HL-60 (cell line): ENCODE results near the gene MAPK6.

ENCODE experiments used
- POLR2AphosphoS5 ChIP-seq: IDR thresholded peaks from 2 replicates; pipeline ENCODE4 v1.6.1; 2012; ENCODE audit warnings: low read depth
- TF ChIP-seq, protein P1 (sequence below): IDR thresholded peaks from one replicate; pipeline ENCODE4 v1.5.1; 2011; ENCODE audit warnings: low read length, control low read depth, inconsistent platforms; ENCODE audit not compliant: insufficient read depth
- TF ChIP-seq, protein P2 (sequence below): IDR thresholded peaks from 2 replicates; pipeline ENCODE4 v1.6.1; 2012; ENCODE audit warnings: low read depth; ENCODE audit not compliant: insufficient replicate concordance

DNA sequence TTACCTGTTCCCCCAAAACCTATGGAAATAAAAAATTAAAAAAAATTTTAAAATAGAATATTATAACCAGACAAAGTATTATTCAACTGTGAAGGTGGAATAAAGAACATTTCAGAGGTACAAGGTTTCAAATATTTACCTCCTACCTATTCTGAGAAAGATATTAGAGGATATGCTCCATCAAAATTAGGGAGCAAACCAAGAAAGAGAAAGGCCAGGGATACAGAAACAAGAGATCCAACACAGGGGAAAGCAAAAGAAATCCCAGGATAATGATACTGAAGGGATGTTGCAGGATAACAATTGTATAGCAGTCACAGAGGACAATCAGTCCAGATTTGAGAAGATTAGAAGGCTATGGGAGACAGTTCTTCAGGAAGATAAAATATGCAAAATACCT lies 71.2 kb downstream of the MAPK6 start:
- TF ChIP-seq, protein P1, sequence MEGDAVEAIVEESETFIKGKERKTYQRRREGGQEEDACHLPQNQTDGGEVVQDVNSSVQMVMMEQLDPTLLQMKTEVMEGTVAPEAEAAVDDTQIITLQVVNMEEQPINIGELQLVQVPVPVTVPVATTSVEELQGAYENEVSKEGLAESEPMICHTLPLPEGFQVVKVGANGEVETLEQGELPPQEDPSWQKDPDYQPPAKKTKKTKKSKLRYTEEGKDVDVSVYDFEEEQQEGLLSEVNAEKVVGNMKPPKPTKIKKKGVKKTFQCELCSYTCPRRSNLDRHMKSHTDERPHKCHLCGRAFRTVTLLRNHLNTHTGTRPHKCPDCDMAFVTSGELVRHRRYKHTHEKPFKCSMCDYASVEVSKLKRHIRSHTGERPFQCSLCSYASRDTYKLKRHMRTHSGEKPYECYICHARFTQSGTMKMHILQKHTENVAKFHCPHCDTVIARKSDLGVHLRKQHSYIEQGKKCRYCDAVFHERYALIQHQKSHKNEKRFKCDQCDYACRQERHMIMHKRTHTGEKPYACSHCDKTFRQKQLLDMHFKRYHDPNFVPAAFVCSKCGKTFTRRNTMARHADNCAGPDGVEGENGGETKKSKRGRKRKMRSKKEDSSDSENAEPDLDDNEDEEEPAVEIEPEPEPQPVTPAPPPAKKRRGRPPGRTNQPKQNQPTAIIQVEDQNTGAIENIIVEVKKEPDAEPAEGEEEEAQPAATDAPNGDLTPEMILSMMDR, result no peak
- TF ChIP-seq, protein P2, sequence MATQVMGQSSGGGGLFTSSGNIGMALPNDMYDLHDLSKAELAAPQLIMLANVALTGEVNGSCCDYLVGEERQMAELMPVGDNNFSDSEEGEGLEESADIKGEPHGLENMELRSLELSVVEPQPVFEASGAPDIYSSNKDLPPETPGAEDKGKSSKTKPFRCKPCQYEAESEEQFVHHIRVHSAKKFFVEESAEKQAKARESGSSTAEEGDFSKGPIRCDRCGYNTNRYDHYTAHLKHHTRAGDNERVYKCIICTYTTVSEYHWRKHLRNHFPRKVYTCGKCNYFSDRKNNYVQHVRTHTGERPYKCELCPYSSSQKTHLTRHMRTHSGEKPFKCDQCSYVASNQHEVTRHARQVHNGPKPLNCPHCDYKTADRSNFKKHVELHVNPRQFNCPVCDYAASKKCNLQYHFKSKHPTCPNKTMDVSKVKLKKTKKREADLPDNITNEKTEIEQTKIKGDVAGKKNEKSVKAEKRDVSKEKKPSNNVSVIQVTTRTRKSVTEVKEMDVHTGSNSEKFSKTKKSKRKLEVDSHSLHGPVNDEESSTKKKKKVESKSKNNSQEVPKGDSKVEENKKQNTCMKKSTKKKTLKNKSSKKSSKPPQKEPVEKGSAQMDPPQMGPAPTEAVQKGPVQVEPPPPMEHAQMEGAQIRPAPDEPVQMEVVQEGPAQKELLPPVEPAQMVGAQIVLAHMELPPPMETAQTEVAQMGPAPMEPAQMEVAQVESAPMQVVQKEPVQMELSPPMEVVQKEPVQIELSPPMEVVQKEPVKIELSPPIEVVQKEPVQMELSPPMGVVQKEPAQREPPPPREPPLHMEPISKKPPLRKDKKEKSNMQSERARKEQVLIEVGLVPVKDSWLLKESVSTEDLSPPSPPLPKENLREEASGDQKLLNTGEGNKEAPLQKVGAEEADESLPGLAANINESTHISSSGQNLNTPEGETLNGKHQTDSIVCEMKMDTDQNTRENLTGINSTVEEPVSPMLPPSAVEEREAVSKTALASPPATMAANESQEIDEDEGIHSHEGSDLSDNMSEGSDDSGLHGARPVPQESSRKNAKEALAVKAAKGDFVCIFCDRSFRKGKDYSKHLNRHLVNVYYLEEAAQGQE, result no peak
- TF ChIP-seq POLR2AphosphoS5, result no peak
